ENCODE results near the gene MBNL1.

MBNL1 gene

DNA sequence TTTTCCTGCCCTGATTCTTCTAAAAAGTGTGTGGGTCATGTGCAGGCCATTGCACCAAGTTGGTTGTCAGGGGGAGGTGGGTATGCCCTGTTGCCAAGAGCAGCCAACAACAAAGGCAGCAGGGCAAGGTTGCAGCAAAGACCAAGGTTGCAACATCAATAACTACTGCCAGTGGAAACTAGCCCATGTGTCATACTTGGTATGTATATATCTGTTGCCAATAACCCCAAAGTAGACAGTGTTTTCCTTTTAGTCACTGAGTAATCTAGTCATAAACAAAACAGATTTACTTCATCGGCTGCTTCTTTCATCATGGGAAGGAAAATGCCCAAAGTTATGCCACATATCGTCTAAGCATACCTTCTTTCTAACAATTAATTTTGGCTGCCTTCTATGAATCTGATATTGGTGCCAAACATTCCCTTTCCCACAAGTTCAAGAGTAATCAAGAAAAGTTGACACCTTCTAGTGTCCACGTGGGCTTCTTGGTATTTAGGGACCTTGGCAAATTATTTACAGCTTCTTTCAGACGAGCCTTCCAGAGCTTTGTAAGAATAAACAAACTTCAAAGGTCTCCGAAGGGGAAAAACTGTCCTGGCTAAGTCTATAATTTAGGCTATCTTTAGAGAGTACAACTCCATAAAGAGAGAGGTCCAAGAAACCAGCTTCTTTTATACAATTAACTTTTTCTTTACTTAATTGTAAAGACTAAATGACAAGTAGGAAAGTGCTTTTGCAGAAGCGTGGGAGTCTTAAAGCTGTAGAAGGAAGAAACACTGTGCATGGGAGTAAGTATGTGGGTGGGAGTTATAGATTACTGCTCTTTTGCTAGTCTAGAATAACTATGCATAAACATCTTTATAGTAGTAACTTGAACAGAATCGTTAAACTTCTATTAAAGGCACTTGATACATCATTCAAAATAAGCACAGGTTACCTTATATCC is 10.0 kb upstream of the MBNL1 start:
- no peak overlapping the region for H3K27ac ChIP-seq
- no peak for TF ChIP-seq ZFX (IDR thresholded peaks at IDR 0.05; ENCODE audit: borderline replicate concordance)
- TF ChIP-seq, protein P1, sequence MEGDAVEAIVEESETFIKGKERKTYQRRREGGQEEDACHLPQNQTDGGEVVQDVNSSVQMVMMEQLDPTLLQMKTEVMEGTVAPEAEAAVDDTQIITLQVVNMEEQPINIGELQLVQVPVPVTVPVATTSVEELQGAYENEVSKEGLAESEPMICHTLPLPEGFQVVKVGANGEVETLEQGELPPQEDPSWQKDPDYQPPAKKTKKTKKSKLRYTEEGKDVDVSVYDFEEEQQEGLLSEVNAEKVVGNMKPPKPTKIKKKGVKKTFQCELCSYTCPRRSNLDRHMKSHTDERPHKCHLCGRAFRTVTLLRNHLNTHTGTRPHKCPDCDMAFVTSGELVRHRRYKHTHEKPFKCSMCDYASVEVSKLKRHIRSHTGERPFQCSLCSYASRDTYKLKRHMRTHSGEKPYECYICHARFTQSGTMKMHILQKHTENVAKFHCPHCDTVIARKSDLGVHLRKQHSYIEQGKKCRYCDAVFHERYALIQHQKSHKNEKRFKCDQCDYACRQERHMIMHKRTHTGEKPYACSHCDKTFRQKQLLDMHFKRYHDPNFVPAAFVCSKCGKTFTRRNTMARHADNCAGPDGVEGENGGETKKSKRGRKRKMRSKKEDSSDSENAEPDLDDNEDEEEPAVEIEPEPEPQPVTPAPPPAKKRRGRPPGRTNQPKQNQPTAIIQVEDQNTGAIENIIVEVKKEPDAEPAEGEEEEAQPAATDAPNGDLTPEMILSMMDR (IDR thresholded peaks at IDR 0.05): no peak

- no peak for TF ChIP-seq ZFX (IDR thresholded peaks at IDR 0.05; ENCODE audit: borderline replicate concordance)
- TF ChIP-seq, protein P1 (IDR thresholded peaks at IDR 0.05): no peak
- no peak overlapping the region for H3K27ac ChIP-seq
Measured at GRCh38 chr3:152259468-152259867, 9.3 kb upstream of the MBNL1 start.

DNA sequence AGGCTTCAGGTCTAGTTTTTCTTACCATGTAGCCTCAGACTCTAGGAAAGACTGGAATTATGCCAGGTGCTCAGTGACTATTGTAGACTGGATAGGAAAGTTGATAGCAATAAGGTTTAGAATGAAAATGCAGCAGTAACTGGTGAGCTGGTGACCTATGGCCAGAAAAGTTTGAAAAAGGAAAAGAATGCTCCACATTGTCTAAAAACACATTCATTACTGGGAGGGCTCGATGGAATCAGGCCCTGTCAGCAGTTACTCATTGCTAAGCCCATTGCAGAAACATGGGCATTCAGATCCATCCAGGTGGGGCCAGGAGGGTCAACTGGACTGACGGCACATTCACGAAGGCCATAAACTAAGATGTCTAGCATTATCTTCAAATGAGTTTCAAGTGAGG is 8.7 kb upstream of the MBNL1 start:
- TF ChIP-seq, protein P1 (IDR thresholded peaks at IDR 0.05): no peak
- no peak for TF ChIP-seq ZFX (IDR thresholded peaks at IDR 0.05; ENCODE audit: borderline replicate concordance)
- no peak overlapping the region for H3K27ac ChIP-seq

- TF ChIP-seq, protein P1 (IDR thresholded peaks at IDR 0.05): no peak
- TF ChIP-seq ZFX (IDR thresholded peaks at IDR 0.05; ENCODE audit: borderline replicate concordance): no peak
- no peak overlapping the region for H3K27ac ChIP-seq
Measured at GRCh38 chr3:152260529-152260928, 8.2 kb upstream of the MBNL1 start.

GRCh38 chr3:152261329-152261728 is 7.4 kb upstream of the MBNL1 start:
- no peak overlapping the region for H3K27ac ChIP-seq
- TF ChIP-seq ZFX (IDR thresholded peaks at IDR 0.05; ENCODE audit: borderline replicate concordance): no peak
- TF ChIP-seq, protein P1 (IDR thresholded peaks at IDR 0.05): no peak

DNA sequence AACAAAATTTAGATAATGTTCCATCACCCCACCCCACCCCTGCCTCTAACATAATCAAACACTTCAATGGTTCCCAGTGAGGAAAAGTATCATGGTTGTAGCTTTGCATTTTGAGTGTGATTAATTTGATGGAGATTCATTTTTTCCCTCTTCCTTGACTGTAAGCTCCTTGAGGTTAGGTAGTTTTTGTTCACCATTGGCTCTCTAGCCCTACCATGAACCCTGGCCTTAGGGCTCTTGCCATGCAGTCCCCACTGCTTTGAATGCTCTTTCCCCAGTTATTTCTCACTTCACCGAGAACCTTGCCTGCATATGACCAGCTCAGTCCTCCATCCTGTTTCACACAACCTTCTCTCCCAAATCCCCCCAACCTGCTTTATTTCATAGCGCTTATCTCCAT is 5.0 kb upstream of the MBNL1 start:
- TF ChIP-seq ZFX (IDR thresholded peaks at IDR 0.05; ENCODE audit: borderline replicate concordance): no peak
- TF ChIP-seq, protein P1 (IDR thresholded peaks at IDR 0.05): no peak
- H3K27ac ChIP-seq: no peak overlapping the region

GRCh38 chr3:152264378-152264777 is 4.4 kb upstream of the MBNL1 start:
- TF ChIP-seq ZFX (IDR thresholded peaks at IDR 0.05; ENCODE audit: borderline replicate concordance): no peak
- TF ChIP-seq, protein P1 (IDR thresholded peaks at IDR 0.05): no peak
- no peak overlapping the region for H3K27ac ChIP-seq
